H1 (cell line): ENCODE data around the gene CLP1. TPM values are rescaled to one million over a fixed set of nuclear protein-coding genes. Genes with fewer than 3 reads are reported as not detected.

Experiments
- ASH2L ChIP-seq: fragments of 200-600, 300-600 bp; sonication (generic); IDR thresholded peaks from one replicate; pipeline ENCODE4 v1.7.1; 2017; ENCODE audit warnings: low read length
- ATF3 ChIP-seq: IDR thresholded peaks from 2 replicates; pipeline ENCODE4 v1.6.1; 2011; ENCODE audit warnings: low read depth, mild to moderate bottlenecking, low read length; ENCODE audit not compliant: insufficient read depth
- BRCA1 ChIP-seq: IDR thresholded peaks from 2 replicates; pipeline ENCODE4 v1.6.1; 2012; ENCODE audit warnings: low read depth, low read length, improper control_type of control experiment
- CHD2 ChIP-seq: IDR thresholded peaks from 2 replicates; pipeline ENCODE4 v1.6.1; 2012; ENCODE audit warnings: low read length, improper control_type of control experiment
- EGR1 ChIP-seq: IDR thresholded peaks from 2 replicates; pipeline ENCODE4 v1.6.1; 2011; ENCODE audit warnings: low read depth, low read length, borderline replicate concordance
- EZH2 ChIP-seq: fragments of 200-600 bp; sonication (generic); IDR thresholded peaks from 2 replicates; pipeline ENCODE4 v1.7.1; 2012; ENCODE audit warnings: low read depth, mild to moderate bottlenecking, moderate library complexity, low read length, inconsistent platforms; ENCODE audit not compliant: severe bottlenecking
- FOSL1 ChIP-seq: IDR thresholded peaks from 2 replicates; pipeline ENCODE4 v1.6.1; 2011; ENCODE audit warnings: mild to moderate bottlenecking, low read depth, low read length, moderate library complexity; ENCODE audit not compliant: insufficient read depth
- HDAC6 ChIP-seq: IDR thresholded peaks from one replicate; pipeline ENCODE4 v1.7.1; 2012; ENCODE audit warnings: low read depth, mild to moderate bottlenecking, inconsistent platforms, low read length, moderate library complexity
- MAFK ChIP-seq: IDR thresholded peaks from 2 replicates; pipeline ENCODE4 v1.6.1; 2012; ENCODE audit warnings: low read depth, mild to moderate bottlenecking, improper control_type of control experiment, low read length
- NRF1 ChIP-seq: IDR thresholded peaks from 2 replicates; pipeline ENCODE4 v1.6.1; 2011; ENCODE audit warnings: mild to moderate bottlenecking, low read depth, low read length, improper control_type of control experiment
- POLR2A ChIP-seq, 2 experiments: IDR thresholded peaks; 1 replicate in 1 of 2; 2 replicates in 1 of 2; pipeline ENCODE4 v1.6.1; 2011; ENCODE audit warnings: low read depth in 2 of 2, low read length in 2 of 2, mild to moderate bottlenecking in 2 of 2; ENCODE audit errors: control extremely low read depth in 1 of 2
- POLR2AphosphoS5 ChIP-seq: IDR thresholded peaks from 2 replicates; pipeline ENCODE4 v1.6.1; 2011; ENCODE audit warnings: low read depth, low read length
- POU5F1 ChIP-seq: IDR thresholded peaks from 2 replicates; pipeline ENCODE4 v1.6.1; 2011; ENCODE audit warnings: low read depth, mild to moderate bottlenecking, low read length, moderate library complexity
- RXRA ChIP-seq: IDR thresholded peaks from 2 replicates; pipeline ENCODE4 v1.6.1; 2011; ENCODE audit warnings: low read depth, mild to moderate bottlenecking, low read length, moderate library complexity; ENCODE audit not compliant: insufficient read depth
- SIRT6 ChIP-seq: IDR thresholded peaks from one replicate; pipeline ENCODE4 v1.7.1; 2012; ENCODE audit warnings: low read length, inconsistent platforms
- SIX5 ChIP-seq: IDR thresholded peaks from 2 replicates; pipeline ENCODE4 v1.6.1; 2011; ENCODE audit warnings: mild to moderate bottlenecking, low read depth, low read length
- SP1 ChIP-seq: IDR thresholded peaks from 2 replicates; pipeline ENCODE4 v1.6.1; 2011; ENCODE audit warnings: low read depth, low read length
- SP2 ChIP-seq: IDR thresholded peaks from 2 replicates; pipeline ENCODE4 v1.6.1; 2012; ENCODE audit warnings: mild to moderate bottlenecking, low read length, inconsistent platforms
- SRF ChIP-seq: IDR thresholded peaks from 2 replicates; pipeline ENCODE4 v1.6.1; 2011; ENCODE audit warnings: mild to moderate bottlenecking, low read depth, low read length, moderate library complexity
- TAF7 ChIP-seq: optimal IDR thresholded peaks from 2 replicates; pipeline ENCODE3; 2011; ENCODE audit warnings: low read depth, mild to moderate bottlenecking, inconsistent platforms, low read length, moderate library complexity, borderline replicate concordance
- TBP ChIP-seq: IDR thresholded peaks from 2 replicates; pipeline ENCODE4 v1.6.1; 2011; ENCODE audit warnings: low read depth, low read length, improper control_type of control experiment
- TCF12 ChIP-seq: IDR thresholded peaks from 2 replicates; pipeline ENCODE4 v1.6.1; 2011; ENCODE audit warnings: low read depth, mild to moderate bottlenecking, low read length
- YY1 ChIP-seq: IDR thresholded peaks from 2 replicates; pipeline ENCODE4 v1.6.1; 2011; ENCODE audit warnings: low read depth, mild to moderate bottlenecking, low read length
- polyA plus RNA-seq, 7 experiments: library from polyadenylated mRNA; depleted of rRNA in 3 of 7; stranded (reverse) in 5 of 7; unstranded in 2 of 7; fragments of >200 nt in 5 of 7; fragments of 200-250 nt in 2 of 7; gene quantifications; 1 replicate in 5 of 7; 2 replicates in 1 of 7; 4 replicates in 1 of 7; pipeline versions ENCODE4 v1.2.1 to v1.2.3, GENCODE V29; 2011 to 2013; ENCODE audit warnings: missing spikeins in 2 of 7, mixed read lengths in 2 of 7
- total RNA-seq: library from RNA; stranded (reverse); fragmentation: NEBNext Ultra II Directional; extraction: Animal tissue kit (Norgen Biotek cat#: 25700); gene quantifications from 2 replicates; pipeline ENCODE4 v1.2.1, GENCODE V29; 2021

Gene CLP1
- total and polyA plus RNA-seq, 2 of the 8 experiments (the other 6 are each of a cell fraction or from before 2014, with no cell fraction given): 29.4 to 29.9 TPM

- TF ChIP-seq TAF7 (peak; percentile 92), FOSL1 (no peak), SP2 (no peak), ATF3 (no peak), RXRA (0 out of 2 replicates have a peak, but pooled peaks have one; percentile 17), TBP (peak; percentile 91), EGR1 (no peak), CHD2 (no peak; the same call in none of the 2 replicates), NRF1 (no peak), ASH2L (peak; percentile 15), BRCA1 (no peak), TCF12 (no peak), POU5F1 (no peak), SRF (no peak), HDAC6 (no peak), EZH2 (no peak), SIX5 (no peak), SP1 (peak; percentile 79), YY1 (peak; percentile 97), SIRT6 (no peak), POLR2AphosphoS5 (peak; percentile 97), POLR2A (IDR thresholded peaks at IDR 0.05; ENCODE audit: control extremely low read depth in 1 of 2, low read depth in 2 of 2, low read length in 2 of 2) (peak; percentile 94 to 95), MAFK (no peak)
These were observed 19.4 kb upstream of the CLP1 start (continued) for GRCh38 chr11:57638005-57638781.
